ENCODE results near the gene MSI2.

- TF ChIP-seq, protein P1, sequence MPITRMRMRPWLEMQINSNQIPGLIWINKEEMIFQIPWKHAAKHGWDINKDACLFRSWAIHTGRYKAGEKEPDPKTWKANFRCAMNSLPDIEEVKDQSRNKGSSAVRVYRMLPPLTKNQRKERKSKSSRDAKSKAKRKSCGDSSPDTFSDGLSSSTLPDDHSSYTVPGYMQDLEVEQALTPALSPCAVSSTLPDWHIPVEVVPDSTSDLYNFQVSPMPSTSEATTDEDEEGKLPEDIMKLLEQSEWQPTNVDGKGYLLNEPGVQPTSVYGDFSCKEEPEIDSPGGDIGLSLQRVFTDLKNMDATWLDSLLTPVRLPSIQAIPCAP (CRISPR knock-in tag; IDR thresholded peaks at IDR 0.05; ENCODE audit: borderline replicate concordance), result no peak
- TF ChIP-seq RFX1 (IDR thresholded peaks at IDR 0.05), result no peak
Observed at GRCh38 chr17:57324631-57325030, 68.3 kb downstream of the MSI2 start.

Data from K562 (cell line).